Neural progenitor cell (in vitro differentiated cells): ENCODE results near the gene PCDH18. TPM values are rescaled to one million over a fixed set of nuclear protein-coding genes. Genes with fewer than 3 reads are reported as not detected.
A peak's percentile ranks its signal among the peaks of the same experiment; 100 is the strongest.

Source experiments
- DNase-seq: peaks from one replicate; pipeline ENCODE4 v3.0.0-alpha.2; 2016; ENCODE audit warnings: low spot score
- H2AFZ ChIP-seq: fragments of 200-600 bp; sonication (generic); replicated peaks from 2 replicates; pipeline ENCODE4 v1.6.1; 2016; ENCODE audit warnings: antibody characterized with exemption
- H3F3A ChIP-seq: fragments of 200-600 bp; sonication (generic); 2 replicates; pipeline ENCODE4 v1.6.1; 2016; ENCODE audit warnings: antibody characterized with exemption, low read depth
- H3K27ac ChIP-seq: fragments of 200-600 bp; sonication (generic); 2 replicates; pipeline ENCODE4 v1.5.1; 2016; ENCODE audit warnings: mild to moderate bottlenecking
- H3K27me3 ChIP-seq: fragments of 200-600 bp; sonication (generic); 2 replicates; pipeline ENCODE4 v1.6.1; 2016; ENCODE audit warnings: mild to moderate bottlenecking, moderate library complexity
- H3K36me3 ChIP-seq: fragments of 200-600 bp; sonication (generic); 2 replicates; pipeline ENCODE4 v1.5.1; 2016
- H3K4me1 ChIP-seq: fragments of 200-600 bp; sonication (generic); 2 replicates; pipeline ENCODE4 v1.6.1; 2016; ENCODE audit warnings: mixed run types
- H3K4me2 ChIP-seq: fragments of 200-600 bp; sonication (generic); 2 replicates; pipeline ENCODE4 v1.6.1; 2016
- H3K4me3 ChIP-seq: fragments of 200-600 bp; sonication (generic); 2 replicates; pipeline ENCODE4 v1.5.1; 2016
- H3K79me2 ChIP-seq: fragments of 200-600 bp; sonication (generic); 2 replicates; pipeline ENCODE4 v1.6.1; 2016; ENCODE audit warnings: low read depth
- H3K9ac ChIP-seq: fragments of 200-600 bp; sonication (generic); 2 replicates; pipeline ENCODE4 v1.6.1; 2016
- H3K9me3 ChIP-seq: fragments of 200-600 bp; sonication (generic); 2 replicates; pipeline ENCODE4 v1.5.1; 2016; ENCODE audit warnings: low read depth
- H4K20me1 ChIP-seq: fragments of 200-600 bp; sonication (generic); 2 replicates; pipeline ENCODE4 v1.6.1; 2016; ENCODE audit warnings: low read depth
- H3K27ac Mint-ChIP-seq: 3 replicates; pipeline ENCODE4 v1.8.0; 2021; ENCODE audit warnings: mixed read lengths
- H3K27me3 Mint-ChIP-seq: 2 replicates; pipeline ENCODE4 v1.8.0; 2022; ENCODE audit warnings: low read depth, mild to moderate bottlenecking, inconsistent platforms, moderate library complexity, mixed read lengths; ENCODE audit not compliant: insufficient read depth
- H3K36me3 Mint-ChIP-seq: 3 replicates; pipeline ENCODE4 v1.8.0; 2021; ENCODE audit warnings: mixed read lengths
- H3K4me1 Mint-ChIP-seq: 3 replicates; pipeline ENCODE4 v1.8.0; 2021; ENCODE audit warnings: mixed read lengths
- H3K4me3 Mint-ChIP-seq: 3 replicates; pipeline ENCODE4 v1.8.0; 2021; ENCODE audit warnings: mild to moderate bottlenecking, moderate library complexity, mixed read lengths
- H3K9me3 Mint-ChIP-seq: 3 replicates; pipeline ENCODE4 v1.8.0; 2020; ENCODE audit warnings: mixed read lengths
- EZH2 ChIP-seq: fragments of 200-600 bp; sonication (generic); IDR thresholded peaks from 2 replicates; pipeline ENCODE4 v1.6.1; 2017; ENCODE audit warnings: antibody characterized with exemption, mild to moderate bottlenecking, moderate library complexity
- EZH2phosphoT487 ChIP-seq: fragments of 200-600 bp; sonication (generic); IDR thresholded peaks from 2 replicates; pipeline ENCODE4 v1.6.1; 2017; ENCODE audit warnings: antibody characterized with exemption
- total RNA-seq: library from RNA; depleted of rRNA; stranded (reverse); fragments of >200 nt; gene quantifications from 2 replicates; pipeline ENCODE4 v1.2.3, GENCODE V29; 2015; ENCODE audit warnings: low replicate concordance
- TF ChIP-seq, protein P1 (sequence below): fragments of 200-600 bp; sonication (generic); IDR thresholded peaks from 2 replicates; pipeline ENCODE4 v1.5.1; 2017; ENCODE audit warnings: antibody characterized with exemption, mild to moderate bottlenecking

PCDH18 gene
- total RNA-seq, 1 donor from 2014 or later = 220 TPM

GRCh38 chr4:137543648-137544047 is 11.4 kb upstream of the PCDH18 start:
- Mint-ChIP-seq H3K4me1 (peaks cover 47% of the 10 kb centered on the region), H3K9me3 (peaks cover 2% of the 10 kb centered on the region), H3K27me3 (no peaks in the 10 kb centered on the region), H3K36me3 (no peaks in the 10 kb centered on the region), H3K27ac (peak overlapping the region; percentile 99), H3K4me3 (peak overlapping the region; percentile 66)
- Histone ChIP-seq H3F3A (peaks cover 46% of the 10 kb centered on the region), H4K20me1 (no peaks in the 10 kb centered on the region), H3K4me2 (peak overlapping the region; percentile 76), H3K9me3 (no peaks in the 10 kb centered on the region), H2AFZ (no peak overlapping the region), H3K27ac (peak overlapping the region; percentile 99), H3K4me3 (peak overlapping the region; percentile 35), H3K27me3 (no peaks in the 10 kb centered on the region), H3K9ac (no peak overlapping the region), H3K4me1 (peaks cover 84% of the 10 kb centered on the region), H3K36me3 (no peaks in the 10 kb centered on the region), H3K79me2 (peaks cover 3% of the 10 kb centered on the region)
- no peak for DNase-seq
- no peak for TF ChIP-seq EZH2phosphoT487
- TF ChIP-seq, protein P1, sequence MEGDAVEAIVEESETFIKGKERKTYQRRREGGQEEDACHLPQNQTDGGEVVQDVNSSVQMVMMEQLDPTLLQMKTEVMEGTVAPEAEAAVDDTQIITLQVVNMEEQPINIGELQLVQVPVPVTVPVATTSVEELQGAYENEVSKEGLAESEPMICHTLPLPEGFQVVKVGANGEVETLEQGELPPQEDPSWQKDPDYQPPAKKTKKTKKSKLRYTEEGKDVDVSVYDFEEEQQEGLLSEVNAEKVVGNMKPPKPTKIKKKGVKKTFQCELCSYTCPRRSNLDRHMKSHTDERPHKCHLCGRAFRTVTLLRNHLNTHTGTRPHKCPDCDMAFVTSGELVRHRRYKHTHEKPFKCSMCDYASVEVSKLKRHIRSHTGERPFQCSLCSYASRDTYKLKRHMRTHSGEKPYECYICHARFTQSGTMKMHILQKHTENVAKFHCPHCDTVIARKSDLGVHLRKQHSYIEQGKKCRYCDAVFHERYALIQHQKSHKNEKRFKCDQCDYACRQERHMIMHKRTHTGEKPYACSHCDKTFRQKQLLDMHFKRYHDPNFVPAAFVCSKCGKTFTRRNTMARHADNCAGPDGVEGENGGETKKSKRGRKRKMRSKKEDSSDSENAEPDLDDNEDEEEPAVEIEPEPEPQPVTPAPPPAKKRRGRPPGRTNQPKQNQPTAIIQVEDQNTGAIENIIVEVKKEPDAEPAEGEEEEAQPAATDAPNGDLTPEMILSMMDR = no peak
- TF ChIP-seq EZH2 = no peak

- H3K4me1 ChIP-seq = peaks cover 86% of the 10 kb centered on the region
- H2AFZ ChIP-seq = no peak overlapping the region
- DNase-seq = peak; percentile 85
- peak overlapping the region; percentile 76 for H3K4me2 ChIP-seq
- H4K20me1 ChIP-seq = no peaks in the 10 kb centered on the region
- H3K36me3 Mint-ChIP-seq = no peaks in the 10 kb centered on the region
- no peaks in the 10 kb centered on the region for H3K36me3 ChIP-seq
- no peaks in the 10 kb centered on the region for H3K9me3 ChIP-seq
- peak overlapping the region; percentile 35 for H3K4me3 ChIP-seq
- H3K27ac ChIP-seq = peak overlapping the region; percentile 99
- H3K9me3 Mint-ChIP-seq = peaks cover 5% of the 10 kb centered on the region
- no peaks in the 10 kb centered on the region for H3K27me3 ChIP-seq
- H3K9ac ChIP-seq = no peak overlapping the region
- H3K27ac Mint-ChIP-seq = peak overlapping the region; percentile 99
- H3F3A ChIP-seq = peaks cover 50% of the 10 kb centered on the region
- H3K27me3 Mint-ChIP-seq = no peaks in the 10 kb centered on the region
- H3K4me1 Mint-ChIP-seq = peaks cover 47% of the 10 kb centered on the region
- peaks cover 3% of the 10 kb centered on the region for H3K79me2 ChIP-seq
- TF ChIP-seq EZH2phosphoT487 = no peak
- peak overlapping the region; percentile 66 for H3K4me3 Mint-ChIP-seq
Measured at GRCh38 chr4:137543198-137543597, 10.9 kb upstream of the PCDH18 start.

DNA sequence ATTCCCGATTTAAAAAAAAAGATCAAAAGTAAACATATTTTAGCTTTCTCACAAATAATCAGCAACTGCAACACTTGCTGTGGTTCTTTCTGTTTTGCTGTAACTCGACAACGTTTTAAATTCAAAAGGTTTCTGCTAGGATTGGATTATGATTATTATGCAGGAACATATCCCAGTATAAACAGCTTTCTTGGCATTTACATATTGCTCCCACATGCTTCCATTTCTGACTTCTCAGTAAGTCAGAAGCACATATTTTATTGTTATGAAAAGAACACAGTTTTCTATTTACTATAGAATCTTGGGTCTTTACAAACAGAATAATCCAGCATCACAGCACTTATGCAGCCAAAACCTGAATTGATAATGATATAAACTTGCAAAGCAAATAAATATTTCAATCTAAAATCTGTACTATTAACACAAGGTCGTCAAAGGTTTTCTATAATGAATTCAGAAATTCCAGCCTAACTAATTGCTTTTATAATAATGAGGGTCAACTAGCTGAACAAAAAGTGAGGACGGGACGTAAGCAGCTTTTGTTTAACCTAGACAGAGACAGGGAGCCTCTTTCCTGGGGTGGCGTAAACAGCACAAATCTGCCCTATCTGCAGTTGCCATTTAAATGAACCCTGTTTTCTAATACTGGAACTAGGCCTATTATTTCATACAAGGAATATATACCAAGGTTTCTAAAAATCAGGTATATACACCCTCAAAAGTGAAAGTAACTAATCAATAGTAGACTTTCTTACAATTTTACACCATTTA is 9.8 kb upstream of the PCDH18 start:
- peaks cover 12% of the 10 kb centered on the region for H3K9me3 Mint-ChIP-seq
- Histone ChIP-seq H3K27me3 (no peaks in the 10 kb centered on the region), H3K4me3 (peak overlapping the region; percentile 33), H3K36me3 (no peaks in the 10 kb centered on the region), H4K20me1 (no peaks in the 10 kb centered on the region), H3K9ac (no peak overlapping the region), H3K4me1 (peaks cover 87% of the 10 kb centered on the region), H3K4me2 (peak overlapping the region; percentile 76), H3K9me3 (no peaks in the 10 kb centered on the region), H3K27ac (peak overlapping the region; percentile 99), H3K79me2 (peaks cover 3% of the 10 kb centered on the region), H2AFZ (no peak overlapping the region), H3F3A (peaks cover 60% of the 10 kb centered on the region)
- H3K36me3 Mint-ChIP-seq = peaks cover 2% of the 10 kb centered on the region
- peak overlapping the region; percentile 66 for H3K4me3 Mint-ChIP-seq
- DNase-seq = peak; percentile 53
- H3K27ac Mint-ChIP-seq = peak overlapping the region; percentile 99
- TF ChIP-seq EZH2 (no peak), EZH2phosphoT487 (no peak)
- TF ChIP-seq, protein P1 = no peak
- H3K4me1 Mint-ChIP-seq = peaks cover 51% of the 10 kb centered on the region
- H3K27me3 Mint-ChIP-seq = no peaks in the 10 kb centered on the region

DNA sequence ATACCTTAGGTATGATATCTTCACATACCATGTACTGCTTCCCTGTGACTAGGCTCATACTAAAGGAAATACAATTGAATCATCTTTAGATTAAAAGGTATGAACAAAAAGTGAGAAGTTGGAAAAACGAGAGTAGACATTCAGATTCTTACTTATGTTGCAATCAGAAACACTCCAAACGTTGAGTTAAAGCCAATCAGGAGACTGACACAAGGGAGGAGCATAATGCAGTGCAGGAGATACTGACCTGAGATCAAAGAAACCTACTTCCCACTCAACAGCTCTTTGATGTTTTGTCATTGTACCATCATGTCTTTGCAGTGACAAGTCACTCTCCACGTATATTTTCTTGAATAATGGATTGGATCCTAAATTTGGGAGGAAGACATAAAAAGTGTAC is 8.9 kb upstream of the PCDH18 start:
- Histone ChIP-seq H3K4me1 (peaks cover 87% of the 10 kb centered on the region), H2AFZ (no peak overlapping the region), H3K79me2 (peaks cover 3% of the 10 kb centered on the region), H3F3A (peaks cover 69% of the 10 kb centered on the region), H4K20me1 (no peaks in the 10 kb centered on the region), H3K9me3 (no peaks in the 10 kb centered on the region), H3K27me3 (no peaks in the 10 kb centered on the region), H3K9ac (no peak overlapping the region), H3K4me2 (peak overlapping the region; percentile 76), H3K36me3 (no peaks in the 10 kb centered on the region), H3K4me3 (peak overlapping the region; percentile 33), H3K27ac (peak overlapping the region; percentile 99)
- no peak for DNase-seq
- H3K4me1 Mint-ChIP-seq = peaks cover 55% of the 10 kb centered on the region
- H3K4me3 Mint-ChIP-seq = no peak overlapping the region
- H3K27me3 Mint-ChIP-seq = no peaks in the 10 kb centered on the region
- H3K27ac Mint-ChIP-seq = peak overlapping the region; percentile 57
- peaks cover 5% of the 10 kb centered on the region for H3K36me3 Mint-ChIP-seq
- peaks cover 19% of the 10 kb centered on the region for H3K9me3 Mint-ChIP-seq
- no peak for TF ChIP-seq EZH2phosphoT487
